ENCODE data around the gene ZNF790. TPM values are rescaled to one million over a fixed set of nuclear protein-coding genes. Genes with fewer than 3 reads are reported as not detected.

Gene ZNF790
- total RNA-seq, 2 experiments from 2014 or later, result 2.7 to 4.3 TPM

DNA sequence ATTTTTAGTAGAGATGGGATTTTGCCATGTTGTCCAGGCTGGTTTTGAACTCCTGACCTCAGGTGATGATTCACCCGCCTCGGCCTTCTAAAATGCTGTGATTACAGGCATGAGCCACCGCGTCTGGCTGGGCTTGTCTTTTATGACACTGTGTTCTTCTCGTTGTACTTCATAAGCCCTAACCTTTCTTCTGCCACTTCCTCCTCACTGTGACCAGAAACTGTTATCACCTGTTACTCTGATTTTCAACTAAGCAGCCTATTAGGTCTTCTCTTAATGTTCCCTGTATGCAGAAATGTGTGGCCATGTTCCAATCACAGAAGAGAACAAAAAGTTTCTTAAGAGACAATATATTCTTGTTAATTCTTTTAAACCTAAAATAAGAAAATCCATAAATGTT lies 16.4 kb downstream of the ZNF790 start:
- H3K27ac ChIP-seq (ENCODE audit: low read depth, low read length, poor library complexity, severe bottlenecking), result no peak overlapping the region

DNA sequence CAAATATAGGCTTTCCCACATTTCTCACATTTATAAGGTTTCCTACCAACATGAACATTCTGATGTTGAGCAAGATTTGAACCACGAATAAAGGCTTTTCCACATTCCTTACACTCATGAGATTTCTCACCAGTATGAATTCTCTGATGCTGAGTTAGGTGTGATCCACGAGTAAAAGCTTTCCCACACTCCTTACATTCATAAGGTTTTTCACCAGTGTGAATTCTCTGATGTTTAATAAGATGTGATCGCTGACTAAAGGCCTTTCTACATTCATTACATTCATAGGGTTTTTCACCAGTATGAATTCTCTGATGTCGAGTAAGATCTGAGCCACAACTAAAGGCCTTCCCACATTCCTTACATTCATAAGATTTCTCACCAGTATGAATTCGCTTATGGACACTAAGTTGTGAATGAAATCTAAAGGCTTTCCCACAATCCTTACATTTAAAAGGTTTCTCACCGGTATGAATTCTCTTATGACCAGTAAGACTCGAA lies 19.0 kb downstream of the ZNF790 start:
- Histone ChIP-seq H3K27ac (ENCODE audit: low read depth, low read length, poor library complexity, severe bottlenecking) (no peak overlapping the region), H3K4me3 (ENCODE audit: low read depth, low read length, poor library complexity, severe bottlenecking) (no peak overlapping the region), H2AFZ (ENCODE audit: low read length) (no peak overlapping the region), H3K4me1 (ENCODE audit: insufficient read depth, low read length, poor library complexity, severe bottlenecking) (no peaks in the 10 kb centered on the region), H3K79me2 (ENCODE audit: insufficient read depth, low read depth, low read length) (no peaks in the 10 kb centered on the region), H3K9me3 (ENCODE audit: low read length) (peaks cover 47% of the 10 kb centered on the region), H4K20me1 (ENCODE audit: insufficient read depth, low read length) (no peaks in the 10 kb centered on the region), H3K4me2 (ENCODE audit: low read length) (no peak overlapping the region), H3K36me3 (ENCODE audit: insufficient read depth, low read length) (no peaks in the 10 kb centered on the region; the same call in 1 of the 2 replicates), H3K9me2 (ENCODE audit: insufficient read depth, low read length) (no peaks in the 10 kb centered on the region)
- intact Hi-C loops (cut with micrococcal nuclease; ENCODE audit: unreplicated experiment), result no loop called here
- DNase-seq (ENCODE audit: low spot score), result no peak
- no peak for TF ChIP-seq EZH2phosphoT487 (IDR thresholded peaks at IDR 0.05; ENCODE audit: borderline replicate concordance, low read depth, low read length)
- TF ChIP-seq, protein P1, sequence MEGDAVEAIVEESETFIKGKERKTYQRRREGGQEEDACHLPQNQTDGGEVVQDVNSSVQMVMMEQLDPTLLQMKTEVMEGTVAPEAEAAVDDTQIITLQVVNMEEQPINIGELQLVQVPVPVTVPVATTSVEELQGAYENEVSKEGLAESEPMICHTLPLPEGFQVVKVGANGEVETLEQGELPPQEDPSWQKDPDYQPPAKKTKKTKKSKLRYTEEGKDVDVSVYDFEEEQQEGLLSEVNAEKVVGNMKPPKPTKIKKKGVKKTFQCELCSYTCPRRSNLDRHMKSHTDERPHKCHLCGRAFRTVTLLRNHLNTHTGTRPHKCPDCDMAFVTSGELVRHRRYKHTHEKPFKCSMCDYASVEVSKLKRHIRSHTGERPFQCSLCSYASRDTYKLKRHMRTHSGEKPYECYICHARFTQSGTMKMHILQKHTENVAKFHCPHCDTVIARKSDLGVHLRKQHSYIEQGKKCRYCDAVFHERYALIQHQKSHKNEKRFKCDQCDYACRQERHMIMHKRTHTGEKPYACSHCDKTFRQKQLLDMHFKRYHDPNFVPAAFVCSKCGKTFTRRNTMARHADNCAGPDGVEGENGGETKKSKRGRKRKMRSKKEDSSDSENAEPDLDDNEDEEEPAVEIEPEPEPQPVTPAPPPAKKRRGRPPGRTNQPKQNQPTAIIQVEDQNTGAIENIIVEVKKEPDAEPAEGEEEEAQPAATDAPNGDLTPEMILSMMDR (conservative IDR thresholded peaks at IDR 0.05; ENCODE audit: low read length), result no peak
- TSS peak; percentile 56 for BruUV-seq (replicated peaks)
- ChIA-PET CTCF (ENCODE audit: unreplicated experiment) (no interaction called here), POLR2A (no interaction called here)

More for the DNA sequence above, 16.4 kb downstream of the ZNF790 start:
- Histone ChIP-seq H4K20me1 (ENCODE audit: insufficient read depth, low read length) (no peaks in the 10 kb centered on the region), H3K4me3 (ENCODE audit: low read depth, low read length, poor library complexity, severe bottlenecking) (no peak overlapping the region), H3K36me3 (ENCODE audit: insufficient read depth, low read length) (no peaks in the 10 kb centered on the region; the same call in 1 of the 2 replicates), H3K79me2 (ENCODE audit: insufficient read depth, low read depth, low read length) (no peaks in the 10 kb centered on the region), H2AFZ (ENCODE audit: low read length) (no peak overlapping the region), H3K4me2 (ENCODE audit: low read length) (no peak overlapping the region), H3K9me3 (ENCODE audit: low read length) (peaks cover 49% of the 10 kb centered on the region), H3K4me1 (ENCODE audit: insufficient read depth, low read length, poor library complexity, severe bottlenecking) (no peaks in the 10 kb centered on the region), H3K9me2 (ENCODE audit: insufficient read depth, low read length) (no peaks in the 10 kb centered on the region)
- intact Hi-C loops (cut with micrococcal nuclease; ENCODE audit: unreplicated experiment), result no loop called here
- CTCF ChIA-PET (ENCODE audit: unreplicated experiment), result no interaction called here
- TF ChIP-seq, protein P1 (conservative IDR thresholded peaks at IDR 0.05; ENCODE audit: low read length), result no peak
- no peak for TF ChIP-seq EZH2phosphoT487 (IDR thresholded peaks at IDR 0.05; ENCODE audit: borderline replicate concordance, low read depth, low read length)
- POLR2A ChIA-PET, result no interaction called here
- no TSS peak for BruUV-seq (replicated peaks)
- DNase-seq (ENCODE audit: low spot score), result no peak

DNA sequence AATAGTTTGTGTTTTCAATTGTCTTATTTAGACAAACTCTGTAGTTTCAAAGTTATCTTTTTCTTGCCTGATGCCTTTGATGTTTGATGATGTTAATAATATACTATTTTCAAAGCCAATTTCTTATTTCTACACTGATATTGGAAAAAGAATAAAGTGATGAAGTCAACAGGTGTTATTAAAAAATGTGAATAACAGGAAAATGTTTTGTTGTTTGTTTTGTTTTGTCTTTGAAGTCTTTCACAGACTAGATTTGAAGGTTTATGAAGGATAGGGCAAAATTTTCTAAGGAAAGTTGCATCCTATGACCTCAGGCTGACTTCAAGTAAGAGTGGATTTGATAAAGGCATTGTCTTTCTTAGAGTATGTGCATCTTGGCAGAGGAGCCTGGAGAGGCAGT lies 31.2 kb downstream of the ZNF790 start:
- ChIA-PET CTCF (ENCODE audit: unreplicated experiment) (no interaction called here), POLR2A (interaction anchor here (1.0 kb wide), 1 partner anchor 52 kb away, joined by 4 read pairs; no protein-coding TSS in a partner anchor)
- Histone ChIP-seq H4K20me1 (ENCODE audit: insufficient read depth, low read length) (no peaks in the 10 kb centered on the region), H3K4me2 (ENCODE audit: low read length) (no peak overlapping the region), H3K9me2 (ENCODE audit: insufficient read depth, low read length) (no peaks in the 10 kb centered on the region), H3K9me3 (ENCODE audit: low read length) (peaks cover 14% of the 10 kb centered on the region; the same call in 1 of the 2 replicates), H3K4me3 (ENCODE audit: low read depth, low read length, poor library complexity, severe bottlenecking) (no peak overlapping the region), H2AFZ (ENCODE audit: low read length) (no peak overlapping the region), H3K79me2 (ENCODE audit: insufficient read depth, low read depth, low read length) (no peaks in the 10 kb centered on the region), H3K36me3 (ENCODE audit: insufficient read depth, low read length) (no peaks in the 10 kb centered on the region), H3K27ac (ENCODE audit: low read depth, low read length, poor library complexity, severe bottlenecking) (no peak overlapping the region), H3K4me1 (ENCODE audit: insufficient read depth, low read length, poor library complexity, severe bottlenecking) (no peaks in the 10 kb centered on the region)
- no peak for DNase-seq (ENCODE audit: low spot score)
- no TSS peak for BruUV-seq (replicated peaks)
- TF ChIP-seq, protein P1 (conservative IDR thresholded peaks at IDR 0.05; ENCODE audit: low read length), result no peak
- no peak for TF ChIP-seq EZH2phosphoT487 (IDR thresholded peaks at IDR 0.05; ENCODE audit: borderline replicate concordance, low read depth, low read length)
- intact Hi-C loops (cut with micrococcal nuclease; ENCODE audit: unreplicated experiment), result no loop called here

Data from OCI-LY7 (cell line).